Colonic mucosa (tissue), 4 donors: ENCODE data around the gene C1orf198. TPM values are rescaled to one million over a fixed set of nuclear protein-coding genes. Genes with fewer than 3 reads are reported as not detected.

ENCODE experiments used
- DNase-seq: peaks from one replicate; pipeline ENCODE4 v3.0.0-alpha.2; 2020
- H3K27ac ChIP-seq: fragments of 200-600 bp; one replicate; pipeline ENCODE4 v1.8.0; 2021
- H3K27me3 ChIP-seq: fragments of 200-600 bp; one replicate; pipeline ENCODE4 v1.8.0; 2021
- H3K36me3 ChIP-seq: fragments of 200-600 bp; one replicate; pipeline ENCODE4 v1.8.0; 2021
- H3K4me1 ChIP-seq: fragments of 200-600 bp; one replicate; pipeline ENCODE4 v1.8.0; 2021; ENCODE audit warnings: mild to moderate bottlenecking
- H3K4me3 ChIP-seq: fragments of 200-600 bp; one replicate; pipeline ENCODE4 v1.8.0; 2021
- H3K9ac ChIP-seq, 2 donors: one replicate each; pipeline ENCODE4 v1.7.0; 2013; ENCODE audit warnings: control low read depth in 2 of 2, low read depth in 2 of 2, low read length in 2 of 2
- H3K9me3 ChIP-seq: fragments of 200-600 bp; one replicate; pipeline ENCODE4 v1.8.0; 2021
- CTCF ChIP-seq: fragments of 200-600 bp; IDR thresholded peaks from one replicate; pipeline ENCODE4 v1.8.0; 2022; ENCODE audit warnings: antibody characterized with exemption, mild to moderate bottlenecking
- intact Hi-C: fragments of 100-400 bp; cut with DNase I; formaldehyde crosslinking; loops from one replicate; pipeline ENCODE4 v1.14.1; 2022
- total RNA-seq, 2 donors: library from RNA; stranded (reverse); fragmentation: NEBNext Ultra II Directional in 1 of 2; extraction: Animal tissue kit (Norgen Biotek cat#: 25700) in 1 of 2; gene quantifications; one replicate each; pipeline ENCODE4 v1.2.1, GENCODE V29; 2021
- donor health status: healthy.
- donor health status: DM: no; HTN: no; CAD: no.
- donor health status: DM: no; HTN: no; CAD: no.

Gene C1orf198
- total RNA-seq, 2 donors from 2014 or later, result 19.1 to 24.6 TPM

GRCh38 chr1:230869500-230869899 is 1.2 kb upstream of the C1orf198 start:
- intact Hi-C loops, result no loop called here
- no peak overlapping the region for H3K4me3 ChIP-seq
- DNase-seq, result no peak
- H3K4me1 ChIP-seq, result peaks cover 12% of the 10 kb centered on the region
- no peak overlapping the region for H3K27ac ChIP-seq
- H3K27me3 ChIP-seq, result no peaks in the 10 kb centered on the region
- H3K36me3 ChIP-seq, result no peaks in the 10 kb centered on the region
- H3K9ac ChIP-seq, result peak overlapping the region in 1 of 2 donors; percentile 66
- TF ChIP-seq CTCF, result no peak
- H3K9me3 ChIP-seq, result no peaks in the 10 kb centered on the region

GRCh38 chr1:230868736-230869385 is 540 bp upstream of the C1orf198 start:
- no peak for TF ChIP-seq CTCF
- no peaks in the 10 kb centered on the region for H3K9me3 ChIP-seq
- H3K27ac ChIP-seq, result peak overlapping the region; percentile 69
- H3K4me1 ChIP-seq, result peaks cover 12% of the 10 kb centered on the region
- peak overlapping the region; percentile 99 for H3K4me3 ChIP-seq
- H3K27me3 ChIP-seq, result no peaks in the 10 kb centered on the region
- H3K9ac ChIP-seq, result peak overlapping the region; percentile 48 to 66
- DNase-seq, result peak; percentile 60
- H3K36me3 ChIP-seq, result no peaks in the 10 kb centered on the region
- intact Hi-C loops, result no loop called here

- Histone ChIP-seq H3K27me3 (no peaks in the 10 kb centered on the region), H3K4me3 (peak overlapping the region; percentile 99), H3K9ac (peak overlapping the region; percentile 76 to 83), H3K27ac (peak overlapping the region; percentile 44), H3K4me1 (peaks cover 12% of the 10 kb centered on the region), H3K9me3 (no peaks in the 10 kb centered on the region), H3K36me3 (no peaks in the 10 kb centered on the region)
- intact Hi-C loops, result no loop called here
- DNase-seq, result no peak
- TF ChIP-seq CTCF, result no peak
Measured at GRCh38 chr1:230867101-230867902, 1.0 kb downstream of the C1orf198 start.

- H3K4me3 ChIP-seq, result peak overlapping the region; percentile 99
- H3K9ac ChIP-seq, result peak overlapping the region in 1 of 2 donors; percentile 76
- no peak for DNase-seq
- intact Hi-C loops, result no loop called here
- peak overlapping the region; percentile 44 for H3K27ac ChIP-seq
- H3K36me3 ChIP-seq, result no peaks in the 10 kb centered on the region
- TF ChIP-seq CTCF, result no peak
- H3K4me1 ChIP-seq, result peaks cover 12% of the 10 kb centered on the region
- H3K27me3 ChIP-seq, result no peaks in the 10 kb centered on the region
- H3K9me3 ChIP-seq, result no peaks in the 10 kb centered on the region
Measured at GRCh38 chr1:230866171-230867070, 1.9 kb downstream of the C1orf198 start.
